Heart left ventricle (tissue), 13 donors: Measurements from ENCODE around the gene MPDZ.

Source experiments
- CTCF ChIP-seq, 12 donors: fragments of 200-600 bp; sonication (generic) in 4 of 12; IDR thresholded peaks; one replicate each; pipeline versions ENCODE4 v1.5.0 to v1.8.0; 2018 to 2022; ENCODE audit warnings: antibody characterized with exemption in 12 of 12, mild to moderate bottlenecking in 5 of 12
- POLR2A ChIP-seq, 2 donors: fragments of 450-650 bp; IDR thresholded peaks; one replicate each; pipeline ENCODE4 v1.6.1; 2017; ENCODE audit warnings: antibody characterized with exemption in 2 of 2, mild to moderate bottlenecking in 2 of 2, moderate library complexity in 2 of 2
- donor health status: ischemic (EF 13 %, LVEDD 7.1; RV severe dilation, severe dysfunction).
- donor health status: DM: no; HTN: yes; CAD: no.
- donor health status: DM: no; HTN: no; CAD: no.
- donor health status: ischemic (EF 25% LVEDD 6.9; RV normal size, moderate dysfunction).
- donor health status: ischemic (EF 25% LVEDD 5.7; RV mildly dilated, moderate dysfunction).
- donor health status: ischemic (EF 35%, LVEDD 5.7; RV mildly dilated, moderate dysfunction).
- donor health status: nonischemic (EF 11% LVEDD 7.7; RV severe dilation, severe dysfunction).
- donor health status: DM: yes; HTN: yes; CAD: no.
- donor health status: PGD.
- donor health status: ischemic (EF 29% LVEDD 5.4; RV normal size, mild dysfunction).
- donor health status: nonischemic (EF 23%, LVEDD 6.1; RV moderate dilation, normal function).

GRCh38 chr9:13118313-13118712 lies 161.2 kb downstream of the MPDZ start:
- TF ChIP-seq CTCF (IDR thresholded peaks at IDR 0.05): no peak
- no peak for TF ChIP-seq POLR2A (IDR thresholded peaks at IDR 0.05)
